NCI-H187 (cell line): Measurements from ENCODE around the gene WDSUB1.

ENCODE experiments used
- DNase-seq, 2 experiments: peaks; one replicate each; lab custom pipeline; 2025; lab: John Stamatoyannopoulos, UW

The WDSUB1 gene

DNA sequence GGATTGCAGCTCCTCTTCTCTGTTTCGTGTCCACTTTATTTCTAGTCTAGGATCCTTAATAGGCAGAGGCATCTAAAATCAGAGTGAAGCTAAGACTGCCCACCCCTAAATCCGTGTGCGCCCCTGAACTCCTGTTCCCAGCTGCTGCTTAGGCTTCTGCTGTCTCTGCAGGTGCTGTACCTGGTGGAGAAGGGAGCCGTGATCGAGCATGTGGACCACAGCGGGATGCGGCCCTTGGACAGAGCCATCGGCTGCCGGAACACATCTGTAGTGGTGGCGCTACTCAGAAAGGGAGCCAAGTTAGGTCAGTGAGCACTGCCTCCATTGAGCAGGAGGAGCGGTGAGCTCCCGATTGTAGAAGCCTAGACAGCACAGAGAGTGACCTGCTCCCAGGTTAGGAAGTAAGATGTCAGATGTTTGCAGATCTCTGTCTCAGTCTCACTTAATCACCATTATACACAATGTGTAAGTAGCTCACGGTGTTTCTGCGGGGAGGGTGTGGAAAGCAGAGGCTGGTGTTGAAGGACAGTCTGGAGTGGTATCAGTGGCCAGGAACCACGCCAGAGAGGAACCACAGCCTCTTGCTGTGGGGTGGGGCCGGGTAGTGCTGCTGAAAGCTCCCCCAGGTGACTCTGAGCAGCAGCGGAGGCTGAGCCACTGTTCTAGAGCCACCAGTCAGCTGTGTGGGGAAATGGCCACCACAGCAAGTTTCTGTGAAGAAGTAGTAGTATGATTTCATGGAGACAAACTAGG lies 62.3 kb downstream of the WDSUB1 start:
- no peak for DNase-seq

DNA sequence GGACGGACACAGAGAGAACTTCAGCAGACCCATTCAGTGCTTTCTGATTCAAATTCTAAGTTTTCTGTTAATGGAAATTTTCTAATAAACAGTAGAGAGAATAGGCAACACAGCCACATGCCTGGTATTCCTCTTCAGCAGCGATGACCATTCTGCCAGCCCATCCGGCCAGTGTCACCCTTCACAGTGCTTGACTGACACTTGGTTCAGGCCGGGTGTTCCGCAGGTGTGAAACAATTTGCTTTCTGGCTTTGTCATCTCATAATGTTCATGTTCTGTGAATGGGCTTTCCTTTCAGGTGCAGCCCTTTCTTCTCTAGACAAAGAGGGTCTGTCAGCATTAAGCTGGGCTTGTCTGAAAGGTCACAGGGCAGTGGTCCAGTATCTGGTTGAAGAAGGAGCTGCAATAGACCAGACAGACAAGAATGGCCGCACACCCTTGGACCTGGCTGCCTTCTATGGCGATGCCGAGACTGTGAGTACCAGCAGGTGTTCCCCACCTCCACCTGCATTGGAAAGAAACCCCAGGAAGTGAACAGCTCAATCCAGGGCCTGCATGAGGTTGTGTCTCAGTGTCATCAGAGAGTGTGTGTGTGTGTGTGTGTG lies 67.0 kb downstream of the WDSUB1 start:
- no peak for DNase-seq

- no peak for DNase-seq
These were observed 68.1 kb downstream of the WDSUB1 start for GRCh38 chr2:159218389-159218788.

GRCh38 chr2:159217676-159218075 lies 68.8 kb downstream of the WDSUB1 start:
- no peak for DNase-seq

DNA sequence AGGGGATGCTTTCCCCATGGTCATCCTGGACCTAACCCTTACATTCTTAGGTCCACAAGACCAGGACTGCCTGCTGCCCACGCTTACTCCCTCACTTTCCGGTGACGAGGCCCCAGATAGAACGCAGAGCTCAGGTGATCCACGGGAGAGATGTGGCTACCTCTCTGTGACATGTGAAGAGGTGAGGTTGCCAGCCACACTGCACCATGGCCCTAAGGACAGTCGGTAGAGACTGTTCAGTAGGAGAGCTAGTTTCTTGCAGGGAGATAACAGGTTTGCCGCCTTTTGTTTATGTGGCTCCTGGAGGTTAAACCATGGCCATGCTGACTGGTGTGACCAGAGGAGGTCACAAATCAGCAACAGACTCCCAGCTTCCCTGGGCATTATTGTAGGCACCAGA lies 71.4 kb downstream of the WDSUB1 start:
- no peak for DNase-seq

GRCh38 chr2:159214325-159214865 lies 72.1 kb downstream of the WDSUB1 start:
- DNase-seq = no peak

DNA sequence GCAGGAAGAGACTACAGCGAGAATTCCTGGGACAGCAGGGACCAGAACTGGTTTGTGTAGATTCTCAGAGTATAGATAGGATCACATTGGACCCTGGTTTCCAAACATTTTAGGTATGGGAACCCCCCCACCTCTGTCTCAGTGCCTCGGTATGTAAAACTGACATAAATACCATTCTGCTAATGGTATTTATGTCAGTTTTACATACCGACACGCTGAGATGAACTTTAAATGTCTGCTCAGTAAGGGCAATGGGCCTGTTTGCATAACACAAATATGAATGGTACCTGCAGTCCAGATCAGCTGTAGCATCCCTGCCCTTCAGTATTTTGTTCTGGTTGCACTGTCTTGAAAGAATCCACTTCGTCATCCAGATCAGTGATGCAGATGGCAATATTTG lies 73.2 kb downstream of the WDSUB1 start:
- no peak for DNase-seq

- no peak for DNase-seq
These were observed 74.8 kb downstream of the WDSUB1 start for GRCh38 chr2:159211447-159212396.

DNA sequence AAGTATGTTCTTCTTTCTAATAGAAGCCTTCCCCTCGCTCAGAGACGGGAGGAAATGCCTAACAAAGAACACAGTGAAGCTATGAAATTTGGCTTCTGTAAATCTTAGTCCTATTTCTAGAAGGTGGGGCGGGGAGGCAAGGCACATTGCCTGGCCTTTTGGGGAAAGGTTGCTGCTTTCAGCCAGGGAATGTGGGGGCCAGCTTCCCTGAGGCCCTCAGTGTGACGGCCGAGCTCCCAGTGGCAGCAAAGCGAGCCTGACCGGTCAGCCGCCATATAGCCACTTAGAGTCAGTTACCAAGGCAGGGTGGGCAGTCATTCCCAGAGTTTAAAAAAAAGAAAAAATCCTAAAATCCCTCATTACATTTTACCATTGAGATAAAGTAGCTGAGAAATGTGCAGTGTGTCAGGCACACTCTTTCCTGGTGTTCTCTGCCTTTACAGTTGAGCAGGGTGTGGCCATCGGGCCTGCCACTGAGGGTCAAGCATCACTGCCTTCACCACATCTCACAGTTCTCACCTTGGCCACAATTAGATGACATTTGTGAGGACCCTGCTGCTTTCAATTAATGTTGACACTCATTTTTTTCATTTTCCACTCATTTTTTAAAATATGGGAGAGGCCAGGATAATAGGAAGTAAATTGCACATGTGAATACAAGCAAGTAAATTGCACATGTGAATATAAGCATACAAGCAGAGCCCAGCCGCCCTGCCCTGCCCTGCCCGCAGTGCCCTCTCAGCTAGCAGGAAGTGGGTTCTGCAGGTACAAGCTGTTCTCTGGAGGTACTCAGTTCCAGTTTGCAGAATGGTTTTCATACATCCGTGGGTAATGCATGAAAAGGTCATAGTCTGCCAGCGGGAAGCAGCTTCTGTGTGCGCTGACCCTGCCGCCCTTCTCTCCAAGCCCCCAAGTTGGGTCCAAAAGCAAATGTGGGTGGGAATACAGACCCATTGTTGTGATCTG lies 76.9 kb downstream of the WDSUB1 start:
- no peak for DNase-seq

DNA sequence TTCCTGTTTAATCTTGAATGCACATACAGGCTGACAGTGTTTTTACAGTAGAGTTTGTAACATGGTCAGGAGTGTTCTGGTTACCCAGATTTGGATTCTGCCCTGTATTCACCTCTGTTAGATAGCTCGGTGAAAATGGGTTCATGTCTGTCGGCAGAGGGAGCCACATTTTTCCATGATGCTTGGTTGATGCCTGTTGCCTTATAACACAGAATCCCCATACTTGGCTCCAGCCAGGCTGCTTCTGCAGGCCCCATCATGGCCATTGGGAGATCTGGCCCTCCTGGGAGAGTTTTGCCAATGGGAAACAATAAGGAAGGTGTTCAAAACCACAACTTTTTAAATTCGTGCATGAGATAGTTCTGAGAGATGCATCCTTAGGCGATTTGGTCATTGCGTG lies 78.1 kb downstream of the WDSUB1 start:
- DNase-seq = no peak

- DNase-seq = no peak
These were observed 79.6 kb downstream of the WDSUB1 start for GRCh38 chr2:159206736-159207380.

GRCh38 chr2:159204381-159205144 lies 81.9 kb downstream of the WDSUB1 start:
- no peak for DNase-seq

DNA sequence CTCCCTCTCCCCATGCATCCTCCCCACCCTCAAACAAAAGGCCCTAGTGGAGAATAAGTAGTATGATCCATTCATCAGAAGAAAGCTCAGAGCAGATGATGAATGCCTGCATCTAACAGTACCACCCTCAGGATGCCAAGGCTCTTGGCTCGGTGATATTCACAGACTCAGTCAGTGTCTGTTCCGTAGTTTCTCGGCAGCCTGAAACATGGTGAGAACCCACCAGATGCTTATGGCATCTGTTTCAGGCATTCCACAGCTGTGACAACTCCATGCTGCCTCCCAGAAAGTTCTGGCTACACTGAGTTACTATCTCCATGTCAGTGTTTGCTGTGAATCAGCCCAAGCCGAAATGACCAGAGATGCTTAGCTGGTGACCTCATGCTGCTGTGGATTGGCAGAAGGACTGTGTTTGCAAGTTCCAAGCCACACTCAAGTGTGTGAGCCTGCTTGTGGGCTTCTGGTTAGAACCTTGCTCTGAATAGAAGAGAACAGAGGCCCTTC lies 83.9 kb downstream of the WDSUB1 start:
- no peak for DNase-seq

- no peak for DNase-seq
These were observed 85.0 kb downstream of the WDSUB1 start for GRCh38 chr2:159201360-159202063.

DNA sequence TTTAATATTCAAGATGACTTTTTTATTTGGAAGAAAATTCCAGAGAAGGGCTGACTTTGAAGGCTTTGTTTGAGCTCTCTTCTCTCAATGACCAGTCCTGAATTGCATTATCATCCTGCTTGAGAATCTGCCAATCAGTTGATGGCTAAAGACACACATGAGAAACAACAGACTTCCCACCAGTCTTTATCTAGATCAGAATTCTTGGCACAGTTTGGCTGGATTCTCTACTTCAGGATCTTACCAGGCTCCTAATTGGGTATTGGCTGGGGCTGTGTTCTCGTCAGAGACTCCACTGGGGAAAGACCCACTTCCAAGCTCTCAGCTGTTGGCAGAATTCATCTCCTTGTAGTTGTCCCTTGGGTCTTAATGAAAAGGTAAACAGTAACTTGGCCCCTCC lies 86.0 kb downstream of the WDSUB1 start:
- DNase-seq = no peak

DNA sequence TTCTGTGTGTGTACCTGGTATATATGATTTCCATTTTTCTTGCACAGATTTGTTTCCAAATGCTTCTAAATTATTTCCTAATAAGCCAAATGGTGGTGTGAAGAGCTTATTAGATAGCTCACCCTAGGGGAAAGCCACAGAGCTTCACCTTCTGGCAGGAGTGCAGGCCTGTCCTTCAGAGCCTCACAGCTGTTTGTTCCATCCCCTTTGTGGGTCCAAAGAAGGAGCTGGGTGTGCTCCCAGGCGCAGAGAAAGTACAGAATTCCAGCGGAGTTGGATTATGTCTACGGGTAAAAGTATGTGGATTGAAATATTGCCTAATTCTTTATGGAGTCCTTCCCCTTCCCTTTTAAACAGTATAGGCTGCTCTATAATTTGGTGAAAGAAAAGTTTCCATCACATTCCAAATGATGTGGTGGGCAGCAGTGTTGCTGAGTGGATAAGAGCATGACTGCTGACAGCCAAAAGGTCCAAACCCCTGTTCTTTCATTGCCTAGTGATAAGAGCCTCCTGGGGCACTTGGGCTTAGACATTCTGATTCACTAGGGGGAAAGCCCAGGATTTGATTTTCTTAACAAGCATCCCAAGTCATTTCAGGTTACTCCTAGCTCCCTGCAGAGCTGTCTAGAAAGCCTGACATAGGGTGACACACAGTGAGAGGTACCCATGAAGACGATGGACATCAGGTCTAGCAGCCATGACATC lies 86.6 kb downstream of the WDSUB1 start:
- DNase-seq = no peak

- DNase-seq = no peak
These were observed 87.3 kb downstream of the WDSUB1 start for GRCh38 chr2:159199236-159199635.

DNA sequence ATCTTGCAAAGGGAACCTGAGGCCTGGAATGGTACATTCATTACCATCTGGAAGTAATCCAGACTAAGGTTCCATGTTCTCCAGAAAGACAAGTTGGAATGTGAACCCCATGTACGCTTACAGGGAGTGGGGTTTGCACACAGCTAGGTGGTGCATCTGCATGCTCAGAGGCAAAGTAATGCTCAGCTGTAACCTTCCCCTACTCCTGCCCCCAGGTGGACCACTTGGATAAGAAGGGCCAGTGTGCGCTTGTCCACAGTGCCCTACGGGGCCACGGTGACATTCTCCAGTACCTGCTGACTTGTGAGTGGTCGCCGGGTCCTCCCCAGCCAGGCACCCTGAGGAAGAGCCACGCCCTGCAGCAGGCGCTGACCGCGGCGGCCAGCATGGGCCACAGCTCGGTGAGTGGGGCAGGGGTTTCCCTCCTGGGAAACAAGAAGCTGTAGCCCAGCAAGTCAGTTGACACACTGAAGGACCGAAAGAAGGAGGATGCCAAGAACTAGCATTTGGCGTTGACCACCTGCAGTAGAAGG lies 90.0 kb downstream of the WDSUB1 start:
- DNase-seq = no peak
